ENCODE measurements around the gene HOXB5. TPM values are rescaled to one million over a fixed set of nuclear protein-coding genes. Genes with fewer than 3 reads are reported as not detected.

Gene HOXB5
- total RNA-seq, 1 experiment from 2014 or later: not detected

GRCh38 chr17:48636177-48637018 is 42.8 kb upstream of the HOXB5 start:
- H3K4me3 Mint-ChIP-seq (ENCODE audit: unreplicated experiment): no peak overlapping the region
- ChIA-PET POLR2A (interaction anchor here (0.7 kb wide), 1 partner anchor 11 kb away, joined by 4 read pairs; no protein-coding TSS in a partner anchor), CTCF (interaction anchor here (0.6 to 1.8 kb wide), 7 partner anchors 35 to 301 kb away, joined by 3 to 8 read pairs (median 4); no protein-coding TSS in a partner anchor)
- peak in 1 of 2 experiments; percentile 51 for TF ChIP-seq CTCF (IDR thresholded peaks at IDR 0.05; ENCODE audit: insufficient read depth in 1 of 2, low read depth in 1 of 2, low read length in 1 of 2, severe bottlenecking in 1 of 2, unreplicated experiment in 1 of 2)
- Histone ChIP-seq H3K36me3 (ENCODE audit: control insufficient read depth, insufficient read depth, low read length) (no peaks in the 10 kb centered on the region), H3K4me3 (ENCODE audit: low read depth, low read length) (no peak overlapping the region), H3K9me3 (no peaks in the 10 kb centered on the region), H3K27me3 (replicated peaks; ENCODE audit: control insufficient read depth, insufficient read depth, low read length) (no peaks in the 10 kb centered on the region), H3K4me1 (peaks cover 5% of the 10 kb centered on the region)
- DNase-seq: peak in 1 of 2 experiments; percentile 49
- no peaks in the 10 kb centered on the region for H3K9me3 Mint-ChIP-seq (ENCODE audit: unreplicated experiment)
- intact Hi-C loops (cut with micrococcal nuclease; ENCODE audit: unreplicated experiment): no loop called here
- H3K36me3 Mint-ChIP-seq (ENCODE audit: insufficient read depth, unreplicated experiment): no peaks in the 10 kb centered on the region
- H3K27ac Mint-ChIP-seq (ENCODE audit: unreplicated experiment): no peak overlapping the region
- no peaks in the 10 kb centered on the region for H3K4me1 Mint-ChIP-seq (ENCODE audit: low read depth, unreplicated experiment)
- BruUV-seq (replicated peaks): no TSS peak
- peaks cover 5% of the 10 kb centered on the region for H3K27me3 Mint-ChIP-seq (ENCODE audit: insufficient read depth, unreplicated experiment)

GRCh38 chr17:48634493-48635208 is 41.1 kb upstream of the HOXB5 start:
- H3K4me1 ChIP-seq: peaks cover 14% of the 10 kb centered on the region
- ChIA-PET CTCF (interaction anchor here (0.6 kb wide), 2 partner anchors 22 to 37 kb away, joined by 3 to 5 read pairs; no protein-coding TSS in a partner anchor), POLR2A (interaction anchor here (0.6 kb wide), 1 partner anchor 497 kb away, joined by 4 read pairs; no protein-coding TSS in a partner anchor)
- no peaks in the 10 kb centered on the region for H3K36me3 ChIP-seq (ENCODE audit: control insufficient read depth, insufficient read depth, low read length)
- Mint-ChIP-seq H3K9me3 (ENCODE audit: unreplicated experiment) (no peaks in the 10 kb centered on the region), H3K27ac (ENCODE audit: unreplicated experiment) (no peak overlapping the region), H3K27me3 (ENCODE audit: insufficient read depth, unreplicated experiment) (peaks cover 3% of the 10 kb centered on the region), H3K4me1 (ENCODE audit: low read depth, unreplicated experiment) (peaks cover 8% of the 10 kb centered on the region), H3K36me3 (ENCODE audit: insufficient read depth, unreplicated experiment) (no peaks in the 10 kb centered on the region), H3K4me3 (ENCODE audit: unreplicated experiment) (no peak overlapping the region)
- no peak overlapping the region for H3K4me3 ChIP-seq (ENCODE audit: low read depth, low read length)
- H3K27me3 ChIP-seq (replicated peaks; ENCODE audit: control insufficient read depth, insufficient read depth, low read length): no peaks in the 10 kb centered on the region
- no peak for DNase-seq
- intact Hi-C loops (cut with micrococcal nuclease; ENCODE audit: unreplicated experiment): no loop called here
- no peak for TF ChIP-seq CTCF (IDR thresholded peaks at IDR 0.05; ENCODE audit: insufficient read depth in 1 of 2, low read depth in 1 of 2, low read length in 1 of 2, severe bottlenecking in 1 of 2, unreplicated experiment in 1 of 2)
- H3K9me3 ChIP-seq: no peaks in the 10 kb centered on the region
- no TSS peak for BruUV-seq (replicated peaks)

GRCh38 chr17:48633266-48633677 is 39.7 kb upstream of the HOXB5 start:
- H3K4me3 ChIP-seq (ENCODE audit: low read depth, low read length): no peak overlapping the region
- Mint-ChIP-seq H3K4me3 (ENCODE audit: unreplicated experiment) (no peak overlapping the region), H3K36me3 (ENCODE audit: insufficient read depth, unreplicated experiment) (no peaks in the 10 kb centered on the region), H3K27me3 (ENCODE audit: insufficient read depth, unreplicated experiment) (peaks cover 7% of the 10 kb centered on the region), H3K27ac (ENCODE audit: unreplicated experiment) (no peak overlapping the region), H3K9me3 (ENCODE audit: unreplicated experiment) (no peaks in the 10 kb centered on the region), H3K4me1 (ENCODE audit: low read depth, unreplicated experiment) (peaks cover 8% of the 10 kb centered on the region)
- TF ChIP-seq CTCF (IDR thresholded peaks at IDR 0.05; ENCODE audit: insufficient read depth in 1 of 2, low read depth in 1 of 2, low read length in 1 of 2, severe bottlenecking in 1 of 2, unreplicated experiment in 1 of 2): no peak
- no peaks in the 10 kb centered on the region; the same call in 1 of the 2 replicates for H3K27me3 ChIP-seq (replicated peaks; ENCODE audit: control insufficient read depth, insufficient read depth, low read length)
- no peaks in the 10 kb centered on the region for H3K36me3 ChIP-seq (ENCODE audit: control insufficient read depth, insufficient read depth, low read length)
- no peak for DNase-seq
- ChIA-PET CTCF (interaction anchor here (1.0 to 1.6 kb wide), 2 partner anchors 171 to 246 kb away, joined by 3 read pairs; no protein-coding TSS in a partner anchor), POLR2A (no interaction called here)
- no TSS peak for BruUV-seq (replicated peaks)
- H3K4me1 ChIP-seq: peaks cover 14% of the 10 kb centered on the region
- no peaks in the 10 kb centered on the region for H3K9me3 ChIP-seq
- intact Hi-C loops (cut with micrococcal nuclease; ENCODE audit: unreplicated experiment): no loop called here

Data from Caco-2 (cell line).